Ovary (tissue), 9 donors: ENCODE measurements around the gene RPL10. TPM values are rescaled to one million over a fixed set of nuclear protein-coding genes. Genes with fewer than 3 reads are reported as not detected.

ENCODE experiments used
- DNase-seq, 5 donors: peaks; one replicate each; pipeline ENCODE4 v3.0.0-alpha.2; 2019 to 2020
- H3K27ac ChIP-seq, 2 donors: fragments of 200-600 bp; one replicate each; pipeline versions ENCODE4 v1.5.1 to v1.8.0; 2019 to 2022
- H3K27me3 ChIP-seq: fragments of 200-600 bp; one replicate; pipeline ENCODE4 v1.8.0; 2022
- H3K36me3 ChIP-seq: fragments of 200-600 bp; sonication (generic); one replicate; pipeline ENCODE4 v1.5.1; 2019
- H3K4me1 ChIP-seq: one replicate; pipeline ENCODE4 v1.8.1; 2013; ENCODE audit warnings: mild to moderate bottlenecking, moderate library complexity; ENCODE audit not compliant: insufficient read depth
- H3K4me3 ChIP-seq: fragments of 200-600 bp; sonication (generic); one replicate; pipeline ENCODE4 v1.5.1; 2017
- H3K9me3 ChIP-seq, 2 donors: fragments of 200-600 bp in 1 of 2; sonication (generic) in 1 of 2; one replicate each; pipeline versions ENCODE4 v1.5.1 to v1.8.1; 2013 to 2019; ENCODE audit warnings: mild to moderate bottlenecking in 1 of 2, moderate library complexity in 1 of 2
- EP300 ChIP-seq: sonication (generic); formaldehyde crosslinking; IDR thresholded peaks from one replicate; pipeline ENCODE4 v1.6.1; 2017; ENCODE audit warnings: antibody characterized with exemption
- POLR2A ChIP-seq: fragments of 450-650 bp; IDR thresholded peaks from one replicate; pipeline ENCODE4 v1.6.1; 2017; ENCODE audit warnings: antibody characterized with exemption, mild to moderate bottlenecking, moderate library complexity
- WGBS, 3 donors: extraction: QIAGEN DNeasy Blood & Tissue Kit in 1 of 3; methylation state at CpG; one replicate each; pipeline versions ENCODE4 v1.1.5 to v1.1.7; 2013 to 2017; 5-methylcytosine and 5-hydroxymethylcytosine counted together
- intact Hi-C, 4 donors: fragments of 100-400 bp; cut with DNase I; formaldehyde crosslinking; loops; one replicate each; pipeline versions ENCODE4 v1.11.0 to v1.15.1; 2022 to 2023
- polyA plus RNA-seq, 2 donors: library from polyadenylated mRNA; stranded (reverse); fragments of 200-250 nt in 1 of 2; fragments of 350-450 nt in 1 of 2; fragmentation: Illumina TruSeq in 1 of 2; extraction: RNeasy Lipid Tissue Mini Kit (QIAGEN cat#74804) in 1 of 2; gene quantifications; one replicate each; pipeline ENCODE4 v1.2.3, GENCODE V29; 2013 to 2014
- total RNA-seq, 7 donors: library from RNA; depleted of rRNA in 2 of 7; stranded (reverse); fragments of >200 nt in 2 of 7; fragmentation: NEBNext Ultra II Directional in 3 of 7; extraction: Animal tissue kit (Norgen Biotek cat#: 25700) in 3 of 7; gene quantifications; one replicate each; pipeline versions ENCODE4 v1.1.0 to v1.2.4, GENCODE V29; 2016 to 2023
- TF ChIP-seq, protein P1 (sequence below), 3 donors: fragments of 450-650 bp in 2 of 3; fragments of 200-600 bp in 1 of 3; IDR thresholded peaks; one replicate each; pipeline versions ENCODE4 v1.5.1 to v1.8.0; 2016 to 2022; ENCODE audit warnings: antibody characterized with exemption in 3 of 3, mild to moderate bottlenecking in 1 of 3
- donor health status: DM: no; HTN: no; CAD: no; lungs with moderate emphysema.
- donor health status: DM: no; HTN: no; CAD: no.
- donor health status: Bipolar disorder and iron deficiency.
- donor health status: DM: yes; HTN: yes; CAD: no.
- donor health status: DM: no; HTN: no; CAD: no.
- donor health status: DM: yes; HTN: yes; CAD: no.

The RPL10 gene
- total and polyA plus RNA-seq, 9 donors = 4,233 to 12,949 (median 7,126) TPM

DNA sequence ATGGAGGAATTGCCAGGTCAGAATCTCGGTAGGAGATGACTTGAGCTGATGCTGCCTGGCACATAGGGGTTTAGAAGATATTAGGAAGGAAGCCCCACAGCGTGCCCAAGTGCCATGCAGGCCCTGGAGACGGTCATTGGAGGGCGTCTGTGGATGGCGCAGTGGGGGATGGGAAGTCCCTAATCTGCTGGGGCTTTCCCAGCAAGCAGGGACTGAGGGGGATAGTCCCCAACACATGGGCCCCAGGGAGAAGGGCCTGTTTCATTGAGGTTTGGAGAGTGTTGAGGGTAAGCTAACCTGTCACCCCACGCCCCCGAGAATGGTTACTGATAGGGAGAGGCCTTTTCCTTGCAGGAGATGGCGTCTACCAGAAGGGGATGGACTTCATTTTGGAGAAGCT, 21.0 kb downstream of the RPL10 start:
- TF ChIP-seq EP300 = no peak
- TF ChIP-seq, protein P1, sequence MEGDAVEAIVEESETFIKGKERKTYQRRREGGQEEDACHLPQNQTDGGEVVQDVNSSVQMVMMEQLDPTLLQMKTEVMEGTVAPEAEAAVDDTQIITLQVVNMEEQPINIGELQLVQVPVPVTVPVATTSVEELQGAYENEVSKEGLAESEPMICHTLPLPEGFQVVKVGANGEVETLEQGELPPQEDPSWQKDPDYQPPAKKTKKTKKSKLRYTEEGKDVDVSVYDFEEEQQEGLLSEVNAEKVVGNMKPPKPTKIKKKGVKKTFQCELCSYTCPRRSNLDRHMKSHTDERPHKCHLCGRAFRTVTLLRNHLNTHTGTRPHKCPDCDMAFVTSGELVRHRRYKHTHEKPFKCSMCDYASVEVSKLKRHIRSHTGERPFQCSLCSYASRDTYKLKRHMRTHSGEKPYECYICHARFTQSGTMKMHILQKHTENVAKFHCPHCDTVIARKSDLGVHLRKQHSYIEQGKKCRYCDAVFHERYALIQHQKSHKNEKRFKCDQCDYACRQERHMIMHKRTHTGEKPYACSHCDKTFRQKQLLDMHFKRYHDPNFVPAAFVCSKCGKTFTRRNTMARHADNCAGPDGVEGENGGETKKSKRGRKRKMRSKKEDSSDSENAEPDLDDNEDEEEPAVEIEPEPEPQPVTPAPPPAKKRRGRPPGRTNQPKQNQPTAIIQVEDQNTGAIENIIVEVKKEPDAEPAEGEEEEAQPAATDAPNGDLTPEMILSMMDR (IDR thresholded peaks at IDR 0.05) = no peak
- no peak for TF ChIP-seq POLR2A
- intact Hi-C loops = no loop called here
- Histone ChIP-seq H3K4me1 (no peaks in the 10 kb centered on the region), H3K27me3 (no peaks in the 10 kb centered on the region), H3K27ac (no peak overlapping the region), H3K9me3 (no peaks in the 10 kb centered on the region), H3K36me3 (no peaks in the 10 kb centered on the region), H3K4me3 (no peak overlapping the region)
- no peak for DNase-seq
- 80 to 90% (median 80%) methylated on average over 8 of the region's 8 CpGs for WGBS, 3 donors

DNA sequence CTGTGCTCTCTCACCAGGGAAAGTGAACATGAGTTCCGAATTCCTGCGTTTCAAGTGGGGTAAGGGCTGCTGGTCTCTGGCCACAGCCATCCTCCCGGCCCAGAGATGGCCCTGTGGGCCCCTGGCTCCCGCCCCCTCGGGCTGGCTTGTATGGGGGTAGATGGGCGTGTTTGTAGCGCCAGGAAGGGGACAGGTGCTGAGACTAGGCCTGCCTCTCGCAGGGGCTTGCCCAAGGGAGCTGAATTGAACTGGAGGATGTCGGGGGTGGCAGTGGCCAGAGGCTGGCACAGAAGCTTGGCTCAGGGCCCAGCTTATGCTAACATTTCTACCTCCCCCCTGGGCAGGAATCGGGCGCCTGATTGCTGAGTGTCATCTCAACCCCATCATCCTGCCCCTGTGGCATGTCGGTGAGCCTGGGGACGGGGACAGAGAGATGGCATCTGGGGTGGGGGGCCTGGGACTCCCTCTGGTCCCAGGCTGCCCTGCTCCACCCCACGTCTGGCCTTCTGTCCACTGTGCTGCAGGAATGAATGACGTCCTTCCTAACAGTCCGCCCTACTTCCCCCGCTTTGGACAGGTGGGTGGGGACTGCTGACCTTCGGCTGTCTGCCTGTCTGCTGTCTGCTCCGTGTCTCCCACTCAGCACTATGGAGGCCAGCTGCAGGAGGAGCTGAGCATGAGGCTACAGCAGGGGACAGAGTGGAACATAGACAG, 21.7 kb downstream of the RPL10 start:
- no peaks in the 10 kb centered on the region for H3K4me1 ChIP-seq
- TF ChIP-seq POLR2A (no peak), EP300 (no peak)
- TF ChIP-seq, protein P1 (IDR thresholded peaks at IDR 0.05) = no peak
- H3K4me3 ChIP-seq = no peak overlapping the region
- no peak for DNase-seq
- WGBS, 3 donors = 67 to 70% (median 70%) methylated on average over 19 of the region's 19 CpGs
- no peaks in the 10 kb centered on the region for H3K9me3 ChIP-seq
- H3K27ac ChIP-seq = no peak overlapping the region
- no peaks in the 10 kb centered on the region for H3K36me3 ChIP-seq
- intact Hi-C loops = no loop called here
- H3K27me3 ChIP-seq = no peaks in the 10 kb centered on the region

DNA sequence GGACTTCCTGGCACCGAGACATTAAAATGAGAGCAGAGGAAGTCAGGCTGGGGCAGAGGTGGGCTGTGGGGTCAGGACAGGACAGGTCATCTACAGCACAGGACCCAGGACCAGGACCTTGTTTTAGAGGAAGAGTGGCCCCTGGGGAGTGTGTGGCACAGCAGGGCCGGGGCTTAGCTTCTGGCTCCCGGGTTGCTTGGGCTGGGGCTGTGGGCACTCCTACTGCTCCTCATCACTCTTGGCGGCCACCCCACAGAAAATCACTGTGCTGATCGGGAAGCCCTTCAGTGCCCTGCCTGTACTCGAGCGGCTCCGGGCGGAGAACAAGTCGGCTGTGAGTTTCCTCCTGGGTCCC, 22.2 kb downstream of the RPL10 start:
- no peak overlapping the region for H3K4me3 ChIP-seq
- no peak for TF ChIP-seq POLR2A
- no peak for TF ChIP-seq EP300
- TF ChIP-seq, protein P1 (IDR thresholded peaks at IDR 0.05) = no peak
- intact Hi-C loops = no loop called here
- DNase-seq = peak in 1 of 5 donors; percentile 4
- H3K27me3 ChIP-seq = no peaks in the 10 kb centered on the region
- WGBS, 3 donors = 81 to 87% (median 84%) methylated on average over 10 of the region's 10 CpGs
- H3K9me3 ChIP-seq = no peaks in the 10 kb centered on the region
- H3K27ac ChIP-seq = no peak overlapping the region
- no peaks in the 10 kb centered on the region for H3K36me3 ChIP-seq
- H3K4me1 ChIP-seq = no peaks in the 10 kb centered on the region

DNA sequence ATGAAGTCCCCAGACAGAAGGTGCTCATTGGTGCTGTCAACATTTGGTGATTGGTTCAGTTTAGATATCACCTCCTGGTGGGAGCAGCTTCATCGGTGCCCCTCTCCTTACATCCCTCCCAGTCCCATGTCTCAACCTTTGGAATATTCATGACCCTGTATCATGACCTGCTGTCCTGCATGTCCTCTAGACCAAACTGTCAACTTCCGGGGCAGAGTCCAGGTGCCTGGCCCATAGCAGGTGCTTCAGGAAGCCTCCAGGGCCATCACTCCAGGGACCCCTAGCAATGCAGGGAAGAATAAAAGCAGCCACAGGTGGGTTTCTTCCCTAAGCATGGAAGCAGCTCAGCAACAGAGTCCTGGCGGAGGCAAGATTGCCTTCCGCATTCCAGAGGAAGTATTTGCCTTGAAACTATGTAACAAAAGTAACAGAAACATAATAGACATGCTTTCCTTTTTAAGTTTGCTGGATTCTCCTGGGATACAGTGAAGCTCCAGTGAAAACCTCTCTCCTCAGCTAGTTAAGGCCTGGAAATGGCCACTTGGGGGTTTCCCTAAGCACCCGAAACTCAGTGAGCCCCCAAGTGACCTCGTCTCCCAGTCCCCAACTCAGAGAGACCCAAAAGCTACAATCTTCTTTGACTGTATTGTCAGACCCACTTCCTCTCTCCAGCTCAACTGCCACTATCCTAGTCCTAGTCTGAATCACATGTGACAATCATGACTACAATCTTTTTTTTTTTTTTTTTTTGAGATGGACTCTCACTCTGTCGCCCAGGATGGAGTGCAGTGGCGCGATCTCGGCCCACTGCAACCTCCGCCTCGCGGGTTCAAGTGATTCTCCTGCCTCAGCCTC, 29.0 kb downstream of the RPL10 start:
- H3K27me3 ChIP-seq = no peaks in the 10 kb centered on the region
- WGBS, 3 donors = 76 to 83% (median 81%) methylated on average over 13 of the region's 13 CpGs
- no peaks in the 10 kb centered on the region for H3K9me3 ChIP-seq
- DNase-seq = no peak
- no peak overlapping the region for H3K4me3 ChIP-seq
- intact Hi-C loops = no loop called here
- no peaks in the 10 kb centered on the region for H3K36me3 ChIP-seq
- H3K27ac ChIP-seq = no peak overlapping the region
- TF ChIP-seq POLR2A (no peak), EP300 (no peak)
- TF ChIP-seq, protein P1 (IDR thresholded peaks at IDR 0.05) = no peak
- no peaks in the 10 kb centered on the region for H3K4me1 ChIP-seq
